Natural killer cell treated with Interleukin-12 subunit alpha and Interleukin-12 subunit beta and Interleukin-15 and Interleukin-18, amount 100 ng/mL, for 72 hours (primary cell): ENCODE results near the gene TPH1. TPM values are rescaled to one million over a fixed set of nuclear protein-coding genes. Genes with fewer than 3 reads are reported as not detected.

Source experiments
- ATAC-seq, 2 donors: fragments of 150-1000 bp; cut with Tn5 transposase in 1 of 2; sonication (Bioruptor Pico), chemical (Tn5 transposase) in 1 of 2; 2 replicates each; pipeline ENCODE4 v1.10.0; 2021
- DNase-seq: peaks from one replicate; pipeline ENCODE4 v3.0.0; 2022; ENCODE audit warnings: low spot score
- H3K27ac Mint-ChIP-seq, 2 donors: 1 replicate in 1 of 2; 2 replicates in 1 of 2; pipeline ENCODE4 v1.8.0; 2022; ENCODE audit warnings: mixed read lengths in 2 of 2, mild to moderate bottlenecking in 1 of 2, moderate library complexity in 1 of 2
- H3K27me3 Mint-ChIP-seq, 2 donors: 1 replicate in 1 of 2; 2 replicates in 1 of 2; pipeline ENCODE4 v1.8.0; 2022; ENCODE audit warnings: mixed read lengths in 2 of 2
- H3K36me3 Mint-ChIP-seq: one replicate; pipeline ENCODE4 v1.8.0; 2022; ENCODE audit warnings: mixed read lengths
- H3K4me1 Mint-ChIP-seq, 2 donors: 1 replicate in 1 of 2; 2 replicates in 1 of 2; pipeline ENCODE4 v1.8.0; 2022; ENCODE audit warnings: low read depth in 2 of 2, mixed read lengths in 2 of 2, mild to moderate bottlenecking in 1 of 2
- H3K4me3 Mint-ChIP-seq: one replicate; pipeline ENCODE4 v1.8.0; 2022; ENCODE audit warnings: mixed read lengths
- H3K9me3 Mint-ChIP-seq: 2 replicates; pipeline ENCODE4 v1.8.0; 2022; ENCODE audit warnings: mixed read lengths
- total RNA-seq, 2 donors: library from RNA; stranded (reverse); gene quantifications; one replicate each; pipeline ENCODE4 v1.2.3, GENCODE V29; 2022

Gene TPH1
- total RNA-seq: 1 to 10 TPM in 1 of 2 donors, under 1 TPM in 1; 0.36 to 1.2 TPM

GRCh38 chr11:18046116-18046777 lies at the start of gene TPH1:
Gene TPH1, minus strand, starts transcription at chr11:18046269. Its CDS starts 5,507 bp downstream, at chr11:18040762.
- peaks cover 37 to 39% of the 10 kb centered on the region in 2 donors for H3K27me3 Mint-ChIP-seq
- DNase-seq (no peak), ATAC-seq (peak in 1 of 2 donors; percentile 48)
- no peak within 1 kb of the TSS for H3K4me3 Mint-ChIP-seq
- no peaks in the 10 kb centered on the region for H3K4me1 Mint-ChIP-seq
- H3K9me3 Mint-ChIP-seq: no peaks in the 10 kb centered on the region
- no peak within 1 kb of the TSS for H3K27ac Mint-ChIP-seq
- H3K36me3 Mint-ChIP-seq: no peaks in the 10 kb centered on the region

- ATAC-seq (no peak), DNase-seq (no peak)
- Mint-ChIP-seq H3K36me3 (peaks cover 20% of the 10 kb centered on the region), H3K27me3 (no peaks in the 10 kb centered on the region), H3K4me1 (no peaks in the 10 kb centered on the region), H3K9me3 (no peaks in the 10 kb centered on the region), H3K4me3 (no peak overlapping the region), H3K27ac (no peak overlapping the region)
These were observed 47.9 kb upstream of the TPH1 start for GRCh38 chr11:18093959-18094358.

GRCh38 chr11:18091731-18092130 lies 45.7 kb upstream of the TPH1 start:
- Mint-ChIP-seq H3K36me3 (peaks cover 38% of the 10 kb centered on the region), H3K27me3 (no peaks in the 10 kb centered on the region), H3K9me3 (no peaks in the 10 kb centered on the region), H3K4me1 (no peaks in the 10 kb centered on the region), H3K4me3 (no peak overlapping the region), H3K27ac (no peak overlapping the region)
- ATAC-seq (no peak), DNase-seq (no peak)

GRCh38 chr11:18088966-18089365 lies 42.9 kb upstream of the TPH1 start:
- no peaks in the 10 kb centered on the region for H3K9me3 Mint-ChIP-seq
- ATAC-seq (no peak), DNase-seq (no peak)
- no peaks in the 10 kb centered on the region for H3K27me3 Mint-ChIP-seq
- no peak overlapping the region for H3K27ac Mint-ChIP-seq
- no peaks in the 10 kb centered on the region for H3K4me1 Mint-ChIP-seq
- H3K4me3 Mint-ChIP-seq: no peak overlapping the region
- H3K36me3 Mint-ChIP-seq: peaks cover 24% of the 10 kb centered on the region

GRCh38 chr11:18088366-18088765 lies 42.3 kb upstream of the TPH1 start:
- Mint-ChIP-seq H3K4me3 (no peak overlapping the region), H3K4me1 (no peaks in the 10 kb centered on the region), H3K27me3 (no peaks in the 10 kb centered on the region), H3K9me3 (no peaks in the 10 kb centered on the region), H3K27ac (no peak overlapping the region), H3K36me3 (peaks cover 24% of the 10 kb centered on the region)
- DNase-seq (no peak), ATAC-seq (no peak)

GRCh38 chr11:18081551-18081950 lies 35.5 kb upstream of the TPH1 start:
- Mint-ChIP-seq H3K27ac (peak overlapping the region in 1 of 2 donors; percentile 33), H3K27me3 (no peaks in the 10 kb centered on the region), H3K4me1 (no peaks in the 10 kb centered on the region), H3K9me3 (no peaks in the 10 kb centered on the region), H3K4me3 (no peak overlapping the region), H3K36me3 (peaks cover 21% of the 10 kb centered on the region)
- no peak for DNase-seq
- no peak for ATAC-seq

- DNase-seq: no peak
- ATAC-seq: no peak
- Mint-ChIP-seq H3K27ac (no peak overlapping the region), H3K36me3 (peaks cover 21% of the 10 kb centered on the region), H3K27me3 (no peaks in the 10 kb centered on the region), H3K4me1 (no peaks in the 10 kb centered on the region), H3K4me3 (no peak overlapping the region), H3K9me3 (no peaks in the 10 kb centered on the region)
These were observed 34.4 kb upstream of the TPH1 start for GRCh38 chr11:18080451-18080850.

GRCh38 chr11:18078909-18079308 lies 32.8 kb upstream of the TPH1 start:
- peaks cover 4% of the 10 kb centered on the region in 2 donors for H3K4me1 Mint-ChIP-seq
- no peak overlapping the region for H3K27ac Mint-ChIP-seq
- H3K9me3 Mint-ChIP-seq: no peaks in the 10 kb centered on the region
- peaks cover 21% of the 10 kb centered on the region for H3K36me3 Mint-ChIP-seq
- H3K27me3 Mint-ChIP-seq: no peaks in the 10 kb centered on the region
- no peak for ATAC-seq
- no peak overlapping the region for H3K4me3 Mint-ChIP-seq
- DNase-seq: no peak

- no peaks in the 10 kb centered on the region for H3K27me3 Mint-ChIP-seq
- no peak overlapping the region for H3K27ac Mint-ChIP-seq
- no peak overlapping the region for H3K4me3 Mint-ChIP-seq
- DNase-seq (no peak), ATAC-seq (no peak)
- H3K36me3 Mint-ChIP-seq: peaks cover 8% of the 10 kb centered on the region
- H3K9me3 Mint-ChIP-seq: no peaks in the 10 kb centered on the region
- H3K4me1 Mint-ChIP-seq: peaks cover 4% of the 10 kb centered on the region in 2 donors
These were observed 29.4 kb upstream of the TPH1 start for GRCh38 chr11:18075444-18075843.

- Mint-ChIP-seq H3K27ac (no peak overlapping the region), H3K27me3 (no peaks in the 10 kb centered on the region), H3K4me3 (no peak overlapping the region), H3K36me3 (no peaks in the 10 kb centered on the region), H3K4me1 (peaks cover 4% of the 10 kb centered on the region in 2 donors), H3K9me3 (no peaks in the 10 kb centered on the region)
- ATAC-seq (no peak), DNase-seq (no peak)
These were observed 25.1 kb upstream of the TPH1 start for GRCh38 chr11:18071098-18071705.

- Mint-ChIP-seq H3K27ac (no peak overlapping the region), H3K9me3 (no peaks in the 10 kb centered on the region), H3K4me1 (no peaks in the 10 kb centered on the region), H3K36me3 (no peaks in the 10 kb centered on the region), H3K4me3 (no peak overlapping the region), H3K27me3 (no peaks in the 10 kb centered on the region)
- ATAC-seq: no peak
- no peak for DNase-seq
These were observed 21.3 kb upstream of the TPH1 start for GRCh38 chr11:18067372-18067771.

GRCh38 chr11:18066626-18067025 lies 20.6 kb upstream of the TPH1 start:
- ATAC-seq (no peak), DNase-seq (no peak)
- Mint-ChIP-seq H3K27me3 (no peaks in the 10 kb centered on the region), H3K9me3 (no peaks in the 10 kb centered on the region), H3K27ac (no peak overlapping the region), H3K36me3 (no peaks in the 10 kb centered on the region), H3K4me3 (no peak overlapping the region), H3K4me1 (no peaks in the 10 kb centered on the region)

- Mint-ChIP-seq H3K4me3 (no peak overlapping the region), H3K36me3 (no peaks in the 10 kb centered on the region), H3K9me3 (no peaks in the 10 kb centered on the region), H3K4me1 (no peaks in the 10 kb centered on the region), H3K27ac (no peak overlapping the region), H3K27me3 (peaks cover 0 to 2% of the 10 kb centered on the region in 2 donors)
- DNase-seq: no peak
- ATAC-seq: no peak
These were observed 19.5 kb upstream of the TPH1 start for GRCh38 chr11:18065572-18065971.

GRCh38 chr11:18064450-18065054 lies 18.5 kb upstream of the TPH1 start:
- H3K27ac Mint-ChIP-seq: no peak overlapping the region
- no peaks in the 10 kb centered on the region for H3K36me3 Mint-ChIP-seq
- peaks cover 0 to 5% of the 10 kb centered on the region in 2 donors for H3K27me3 Mint-ChIP-seq
- no peaks in the 10 kb centered on the region for H3K9me3 Mint-ChIP-seq
- no peak for ATAC-seq
- no peaks in the 10 kb centered on the region for H3K4me1 Mint-ChIP-seq
- no peak overlapping the region for H3K4me3 Mint-ChIP-seq
- no peak for DNase-seq
